HG03103 (cell line): ENCODE results near the gene SPATS2.
"Not testable (repeated sequence)": the region's sequence is repeated elsewhere in the genome, so short reads cannot be mapped to it uniquely, and the experiment has no call there.

Source experiments
- ATAC-seq: cut with Tn5 transposase; IDR thresholded peaks from one replicate; pipeline ENCODE4 v1.9.1; 2021; ENCODE audit warnings: low read depth; ENCODE audit not compliant: unreplicated experiment

SPATS2 gene

GRCh38 chr12:49367381-49368239, at the start of gene SPATS2:
TSS of gene SPATS2 (plus strand) at chr12:49367462. CDS start at chr12:49461013, 93,551 bp downstream.
- no peak for ATAC-seq

- not testable (repeated sequence) for ATAC-seq
Measured at GRCh38 chr12:49320411-49321103, 46.7 kb upstream of the SPATS2 start.

- ATAC-seq = no peak
Measured at GRCh38 chr12:49322367-49322707, 44.9 kb upstream of the SPATS2 start.

- ATAC-seq = peak; percentile 90
Measured at GRCh38 chr12:49322708-49323523, 44.3 kb upstream of the SPATS2 start, which contains the start of gene TROAP. TSS of gene TROAP (plus strand) at chr12:49323255. CDS start at chr12:49323609, 354 bp downstream.

- ATAC-seq = no peak
Measured at GRCh38 chr12:49323524-49324097, 43.7 kb upstream of the SPATS2 start.

- no peak for ATAC-seq
Measured at GRCh38 chr12:49325606-49326005, 41.7 kb upstream of the SPATS2 start.

GRCh38 chr12:49327368-49327767, 39.9 kb upstream of the SPATS2 start:
- ATAC-seq = no peak

- no peak for ATAC-seq
Measured at GRCh38 chr12:49327887-49328286, 39.4 kb upstream of the SPATS2 start.

- ATAC-seq = no peak
Measured at GRCh38 chr12:49328816-49329215, 38.4 kb upstream of the SPATS2 start.

- no peak for ATAC-seq
Measured at GRCh38 chr12:49330032-49330619, 37.1 kb upstream of the SPATS2 start.

GRCh38 chr12:49330631-49331379, 36.5 kb upstream of the SPATS2 start:
- ATAC-seq = no peak

- no peak for ATAC-seq
Measured at GRCh38 chr12:49331380-49332222, 35.7 kb upstream of the SPATS2 start.

GRCh38 chr12:49332441-49332861, 34.8 kb upstream of the SPATS2 start:
- no peak for ATAC-seq

GRCh38 chr12:49332891-49333371, 34.3 kb upstream of the SPATS2 start:
- ATAC-seq = no peak

- not testable (repeated sequence) for ATAC-seq
Measured at GRCh38 chr12:49333778-49334177, 33.5 kb upstream of the SPATS2 start.

GRCh38 chr12:49334226-49334625, 33.0 kb upstream of the SPATS2 start:
- no peak for ATAC-seq

GRCh38 chr12:49334681-49335080, 32.6 kb upstream of the SPATS2 start:
- ATAC-seq = no peak
